PFSK-1 (cell line): ENCODE measurements around the gene BPGM.

Source experiments
- FOXP2 ChIP-seq: optimal IDR thresholded peaks from 2 replicates; pipeline ENCODE3; 2011; ENCODE audit warnings: borderline replicate concordance, control low read depth, inconsistent platforms; ENCODE audit not compliant: insufficient read depth; ENCODE audit errors: extremely low read length, extremely low read depth
- POLR2AphosphoS5 ChIP-seq: IDR thresholded peaks from 2 replicates; pipeline ENCODE4 v1.6.1; 2012; ENCODE audit warnings: low read depth, mild to moderate bottlenecking, control low read depth, low read length, moderate library complexity
- REST ChIP-seq, 2 experiments: IDR thresholded peaks; 2 replicates each; pipeline versions ENCODE4 v1.6.1 to v1.8.0; 2011 to 2012; ENCODE audit warnings: low read depth in 2 of 2, low read length in 2 of 2, control low read depth in 1 of 2, inconsistent platforms in 1 of 2, mild to moderate bottlenecking in 1 of 2, moderate library complexity in 1 of 2; ENCODE audit not compliant: insufficient read depth in 1 of 2
- SIN3A ChIP-seq: IDR thresholded peaks from 2 replicates; pipeline ENCODE4 v1.6.1; 2012; ENCODE audit warnings: mild to moderate bottlenecking, low read length, moderate library complexity, borderline replicate concordance; ENCODE audit not compliant: insufficient read depth
- TAF1 ChIP-seq: IDR thresholded peaks from 2 replicates; pipeline ENCODE4 v1.6.1; 2012; ENCODE audit warnings: low read length, control low read depth, borderline replicate concordance; ENCODE audit not compliant: insufficient read depth

Gene BPGM

DNA sequence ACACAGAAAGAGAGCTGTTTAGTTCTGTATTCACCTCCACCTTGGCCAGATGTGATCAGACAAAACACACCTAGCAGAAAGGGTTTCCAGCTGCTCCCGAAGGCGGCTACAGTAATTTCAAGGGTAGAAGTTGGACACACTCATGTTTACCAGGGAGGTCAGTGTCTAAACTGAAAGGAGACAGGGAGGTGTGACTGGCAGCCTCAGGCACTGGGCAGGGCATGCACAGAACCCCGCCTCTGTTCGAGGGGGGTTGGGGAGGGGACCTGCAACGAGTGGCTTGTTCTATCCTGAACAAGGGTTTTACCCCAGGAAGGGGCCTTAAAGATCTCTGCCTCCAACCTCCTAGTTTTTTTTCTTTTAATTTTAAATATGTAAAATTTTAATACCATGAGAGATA lies 49.6 kb downstream of the BPGM start:
- TF ChIP-seq FOXP2: no peak
- no peak for TF ChIP-seq REST (IDR thresholded peaks at IDR 0.05; ENCODE audit: insufficient read depth in 1 of 2, low read depth in 2 of 2, low read length in 2 of 2)
- no peak for TF ChIP-seq TAF1
- TF ChIP-seq SIN3A: no peak

DNA sequence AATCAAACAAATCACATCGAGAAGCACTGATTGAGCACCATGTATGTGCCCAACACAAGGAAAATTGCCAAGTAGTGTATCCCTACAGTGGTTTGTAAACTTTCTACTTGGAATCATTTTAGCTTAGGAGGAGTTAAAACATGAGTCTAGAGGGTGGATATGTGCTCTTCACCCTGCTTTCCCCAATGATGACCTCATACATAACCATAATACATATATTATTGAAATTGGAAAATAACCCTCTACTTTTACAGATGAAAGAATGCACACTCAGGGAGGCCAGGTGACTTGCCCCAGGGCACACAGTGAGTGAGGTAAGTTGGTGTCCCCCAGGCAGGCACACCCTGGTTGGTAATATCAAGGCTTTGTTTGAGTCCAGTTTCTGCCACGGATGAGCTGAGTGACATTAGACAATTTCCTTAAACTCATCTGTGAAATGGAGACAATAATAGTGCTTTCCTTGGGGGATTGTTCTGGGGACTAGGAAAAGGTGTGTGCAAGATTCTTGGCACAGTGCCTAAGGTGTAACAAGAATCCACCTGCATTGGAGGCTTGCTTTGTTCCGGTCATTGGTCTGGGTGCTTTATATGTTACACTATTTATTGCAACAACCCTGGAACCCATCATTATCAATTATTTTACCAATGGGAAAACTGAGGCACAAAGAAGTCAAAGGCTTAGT lies 50.7 kb downstream of the BPGM start:
- TF ChIP-seq SIN3A (no peak), REST (IDR thresholded peaks at IDR 0.05; ENCODE audit: insufficient read depth in 1 of 2, low read depth in 2 of 2, low read length in 2 of 2) (no peak), POLR2AphosphoS5 (no peak), TAF1 (no peak), FOXP2 (no peak)

- TF ChIP-seq FOXP2 (no peak), REST (IDR thresholded peaks at IDR 0.05; ENCODE audit: insufficient read depth in 1 of 2, low read depth in 2 of 2, low read length in 2 of 2) (no peak), POLR2AphosphoS5 (no peak), TAF1 (no peak), SIN3A (no peak)
Observed at GRCh38 chr7:134698481-134698880, 51.8 kb downstream of the BPGM start.

- TF ChIP-seq REST (IDR thresholded peaks at IDR 0.05; ENCODE audit: insufficient read depth in 1 of 2, low read depth in 2 of 2, low read length in 2 of 2) (no peak), SIN3A (no peak), FOXP2 (no peak), TAF1 (no peak)
Observed at GRCh38 chr7:134699021-134699818, 52.6 kb downstream of the BPGM start.
